Mesenchymal stem cell (in vitro differentiated cells and primary cell): Measurements from ENCODE around the gene SDK2.

Experiments used
- DNase-seq: peaks from one replicate; pipeline ENCODE4 v3.0.0-alpha.2; 2013
- H2AFZ ChIP-seq: one replicate; pipeline ENCODE4 v1.6.1; 2013; ENCODE audit warnings: low read depth, mild to moderate bottlenecking, control low read depth, inconsistent platforms, low read length, moderate library complexity
- H2AK5ac ChIP-seq: 2 replicates; pipeline ENCODE4 v1.6.1; 2013; ENCODE audit warnings: low read length, moderate library complexity, mild to moderate bottlenecking, inconsistent platforms; ENCODE audit not compliant: severe bottlenecking
- H2BK120ac ChIP-seq: one replicate; pipeline ENCODE4 v1.6.1; 2013; ENCODE audit warnings: low read depth, mild to moderate bottlenecking, inconsistent platforms, low read length, moderate library complexity
- H2BK12ac ChIP-seq, 2 experiments: one replicate each; pipeline ENCODE4 v1.6.1; 2013; ENCODE audit warnings: inconsistent platforms in 2 of 2, low read length in 2 of 2, mild to moderate bottlenecking in 2 of 2, moderate library complexity in 2 of 2, control low read depth in 1 of 2
- H2BK15ac ChIP-seq: one replicate; pipeline ENCODE4 v1.6.1; 2013; ENCODE audit warnings: mild to moderate bottlenecking, low read depth, inconsistent platforms; ENCODE audit not compliant: poor library complexity, severe bottlenecking
- H2BK5ac ChIP-seq: 2 replicates; pipeline ENCODE4 v1.6.1; 2013; ENCODE audit warnings: low read depth, mild to moderate bottlenecking, low read length, control low read depth, inconsistent platforms; ENCODE audit not compliant: poor library complexity, severe bottlenecking
- H3K14ac ChIP-seq, 2 experiments: one replicate each; pipeline ENCODE4 v1.6.1; 2013; ENCODE audit warnings: inconsistent platforms in 2 of 2, low read length in 2 of 2, control low read depth in 1 of 2, mild to moderate bottlenecking in 1 of 2, moderate library complexity in 1 of 2
- H3K18ac ChIP-seq, 2 experiments: one replicate each; pipeline ENCODE4 v1.6.1; 2013; ENCODE audit warnings: inconsistent platforms in 2 of 2, low read length in 2 of 2, control low read depth in 1 of 2, low read depth in 1 of 2, mild to moderate bottlenecking in 1 of 2
- H3K23ac ChIP-seq, 2 experiments: one replicate each; pipeline ENCODE4 v1.6.1; 2013; ENCODE audit warnings: inconsistent platforms in 2 of 2, low read length in 2 of 2, mild to moderate bottlenecking in 2 of 2, moderate library complexity in 2 of 2, control low read depth in 1 of 2
- H3K27ac ChIP-seq: 2 replicates; pipeline ENCODE4 v1.5.1; 2013; ENCODE audit warnings: mild to moderate bottlenecking, moderate library complexity, low read length, control low read depth, inconsistent platforms; ENCODE audit not compliant: poor library complexity, severe bottlenecking
- H3K27me3 ChIP-seq, 2 experiments: 2 replicates each; pipeline versions ENCODE4 v1.6.1 to v1.7.0; 2013; ENCODE audit warnings: low read length in 2 of 2, mild to moderate bottlenecking in 2 of 2, moderate library complexity in 2 of 2, control low read depth in 1 of 2, inconsistent platforms in 1 of 2; ENCODE audit not compliant: control insufficient read depth in 1 of 2, insufficient read depth in 1 of 2
- H3K36me3 ChIP-seq, 2 experiments: 2 replicates each; pipeline versions ENCODE4 v1.6.1 to v1.7.0; 2013; ENCODE audit warnings: low read length in 2 of 2, control low read depth in 1 of 2, inconsistent platforms in 1 of 2, low read depth in 1 of 2, mild to moderate bottlenecking in 1 of 2; ENCODE audit not compliant: insufficient read depth in 2 of 2, control insufficient read depth in 1 of 2
- H3K4ac ChIP-seq, 2 experiments: one replicate each; pipeline ENCODE4 v1.6.1; 2013; ENCODE audit warnings: inconsistent platforms in 2 of 2, low read length in 2 of 2, mild to moderate bottlenecking in 2 of 2, moderate library complexity in 2 of 2, control low read depth in 1 of 2, low read depth in 1 of 2
- H3K4me1 ChIP-seq: 2 replicates; pipeline ENCODE4 v1.6.1; 2013; ENCODE audit warnings: low read depth, low read length, control low read depth; ENCODE audit not compliant: control insufficient read depth, insufficient read depth
- H3K4me2 ChIP-seq: 2 replicates; pipeline ENCODE4 v1.6.1; 2013; ENCODE audit warnings: low read length, mild to moderate bottlenecking, inconsistent platforms; ENCODE audit not compliant: poor library complexity, severe bottlenecking
- H3K4me3 ChIP-seq, 2 experiments: 2 replicates each; pipeline versions ENCODE4 v1.5.1 to v1.7.0; 2013; ENCODE audit warnings: low read length in 2 of 2, mild to moderate bottlenecking in 2 of 2, control low read depth in 1 of 2, low read depth in 1 of 2; ENCODE audit not compliant: insufficient read depth in 1 of 2
- H3K79me1 ChIP-seq: replicated peaks from 2 replicates; pipeline ENCODE4 v1.6.1; 2013; ENCODE audit warnings: mild to moderate bottlenecking, control low read depth, low read length, inconsistent platforms; ENCODE audit not compliant: poor library complexity, severe bottlenecking
- H3K9ac ChIP-seq: 2 replicates; pipeline ENCODE4 v1.7.0; 2013; ENCODE audit warnings: mild to moderate bottlenecking, low read length, moderate library complexity
- H3K9me3 ChIP-seq: 2 replicates; pipeline ENCODE4 v1.7.0; 2013; ENCODE audit warnings: mild to moderate bottlenecking, low read length; ENCODE audit not compliant: control insufficient read depth
- H4K8ac ChIP-seq: one replicate; pipeline ENCODE4 v1.6.1; 2013; ENCODE audit warnings: inconsistent platforms, mild to moderate bottlenecking, low read length, moderate library complexity
- H4K91ac ChIP-seq: one replicate; pipeline ENCODE4 v1.6.1; 2013; ENCODE audit warnings: mild to moderate bottlenecking, low read length, inconsistent platforms
- WGBS: methylation state at CpG from one replicate; pipeline ENCODE4 v1.1.7; 2013; ENCODE audit warnings: mixed read lengths; 5-methylcytosine and 5-hydroxymethylcytosine counted together

Gene SDK2

DNA sequence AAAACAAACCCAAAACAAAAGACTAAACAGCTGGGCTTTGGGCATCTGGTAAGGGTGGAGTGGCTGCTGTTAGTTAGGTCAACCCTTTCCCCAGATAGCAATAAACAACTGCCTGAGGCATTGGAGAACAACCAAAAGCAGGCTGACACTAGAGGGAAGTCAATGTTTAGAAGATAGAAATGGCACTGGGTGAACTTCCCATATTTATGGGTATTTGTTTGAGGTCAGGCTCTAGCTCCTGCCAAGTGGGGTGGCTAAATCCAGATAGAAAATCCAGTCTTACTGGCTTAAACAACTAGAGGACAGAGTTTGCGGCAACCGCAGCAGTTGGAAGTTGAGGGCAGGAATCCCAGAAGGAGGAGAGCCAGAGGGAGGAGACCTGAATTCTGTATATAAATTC lies 79.4 kb downstream of the SDK2 start:
- Histone ChIP-seq H3K18ac (no peak overlapping the region), H2BK120ac (no peak overlapping the region), H3K79me1 (no peaks in the 10 kb centered on the region), H2BK12ac (no peak overlapping the region), H2BK15ac (no peak overlapping the region), H3K14ac (no peak overlapping the region), H2BK5ac (no peak overlapping the region), H3K9ac (no peak overlapping the region), H3K4me2 (no peak overlapping the region), H2AK5ac (no peak overlapping the region), H4K8ac (no peak overlapping the region), H3K27me3 (peaks cover 2 to 38% of the 10 kb centered on the region in 2 experiments), H3K9me3 (no peaks in the 10 kb centered on the region), H2AFZ (no peak overlapping the region), H4K91ac (no peak overlapping the region), H3K4ac (no peak overlapping the region), H3K27ac (no peak overlapping the region), H3K23ac (no peak overlapping the region), H3K4me3 (no peak overlapping the region), H3K36me3 (no peaks in the 10 kb centered on the region), H3K4me1 (no peaks in the 10 kb centered on the region)
- DNase-seq, result peak; percentile 1
- WGBS, result 92% methylated on average over 2 of the region's 2 CpGs

DNA sequence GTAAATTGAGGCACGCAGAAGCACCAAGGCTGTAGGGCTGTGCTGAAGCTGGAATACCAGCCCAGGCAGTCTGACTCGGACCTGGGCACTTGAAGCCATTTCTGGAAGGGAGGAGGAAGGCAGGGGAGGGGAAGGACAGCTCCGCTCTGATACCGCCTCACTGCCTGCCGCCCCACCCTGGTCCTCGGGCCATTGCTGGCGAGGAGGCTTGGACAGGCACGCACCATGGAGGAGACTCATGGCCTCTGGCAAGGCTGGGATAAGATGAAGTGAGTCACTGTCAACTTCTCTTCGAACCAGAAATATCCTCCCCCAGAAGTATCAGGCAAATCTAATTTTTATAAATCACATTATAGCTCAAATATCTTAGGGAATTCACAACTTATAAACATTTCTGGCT lies 81.3 kb downstream of the SDK2 start:
- no peak overlapping the region for H4K91ac ChIP-seq
- WGBS, result 91% methylated on average over 8 of the region's 9 CpGs

DNA sequence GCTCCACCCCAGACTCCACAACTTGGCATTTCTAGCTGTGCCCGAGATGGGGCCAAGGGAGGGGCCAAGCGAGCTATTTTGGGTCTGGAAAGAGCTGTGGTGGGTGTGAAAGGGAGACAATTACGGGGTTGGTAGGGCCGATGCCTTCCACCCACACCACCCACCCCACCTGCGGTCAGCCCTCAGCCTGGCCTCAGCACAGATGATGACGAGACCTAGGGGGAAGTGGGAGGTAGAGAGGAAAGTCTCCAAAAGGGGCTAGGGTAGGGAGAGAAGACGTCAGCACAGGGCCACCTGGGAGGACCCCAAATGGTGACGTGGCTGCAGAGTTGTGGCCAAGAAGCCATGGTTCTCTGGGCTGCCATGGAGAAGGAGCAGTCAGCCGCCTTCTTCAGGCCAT lies 83.1 kb downstream of the SDK2 start:
- Histone ChIP-seq H3K4ac (no peak overlapping the region), H4K8ac (no peak overlapping the region), H2BK15ac (no peak overlapping the region), H3K4me1 (no peaks in the 10 kb centered on the region), H2BK120ac (no peak overlapping the region), H3K18ac (no peak overlapping the region), H3K23ac (no peak overlapping the region), H3K27ac (no peak overlapping the region), H3K4me3 (no peak overlapping the region), H4K91ac (no peak overlapping the region), H2AK5ac (no peak overlapping the region), H3K79me1 (no peaks in the 10 kb centered on the region), H3K36me3 (no peaks in the 10 kb centered on the region), H2AFZ (no peak overlapping the region), H3K27me3 (peaks cover 5 to 52% of the 10 kb centered on the region in 2 experiments), H3K9me3 (no peaks in the 10 kb centered on the region), H2BK12ac (no peak overlapping the region), H3K9ac (no peak overlapping the region), H3K14ac (no peak overlapping the region), H3K4me2 (no peak overlapping the region), H2BK5ac (no peak overlapping the region)
- no peak for DNase-seq
- WGBS, result 76% methylated on average over 4 of the region's 9 CpGs

More for the DNA sequence above, 81.3 kb downstream of the SDK2 start:
- no peak for DNase-seq
- no peak overlapping the region for H3K9ac ChIP-seq
- H2BK12ac ChIP-seq, result no peak overlapping the region
- H3K14ac ChIP-seq, result no peak overlapping the region
- peaks cover 5 to 35% of the 10 kb centered on the region in 2 experiments for H3K27me3 ChIP-seq
- no peak overlapping the region for H3K27ac ChIP-seq
- no peaks in the 10 kb centered on the region for H3K4me1 ChIP-seq
- no peak overlapping the region for H3K4ac ChIP-seq
- no peaks in the 10 kb centered on the region for H3K36me3 ChIP-seq
- H3K23ac ChIP-seq, result no peak overlapping the region
- H2AFZ ChIP-seq, result no peak overlapping the region
- no peak overlapping the region for H2BK5ac ChIP-seq
- no peak overlapping the region for H3K4me3 ChIP-seq
- no peak overlapping the region for H2BK120ac ChIP-seq
- no peak overlapping the region for H3K18ac ChIP-seq
- no peak overlapping the region for H2AK5ac ChIP-seq
- H3K79me1 ChIP-seq, result no peaks in the 10 kb centered on the region
- H4K8ac ChIP-seq, result no peak overlapping the region
- no peaks in the 10 kb centered on the region for H3K9me3 ChIP-seq
- no peak overlapping the region for H3K4me2 ChIP-seq
- H2BK15ac ChIP-seq, result no peak overlapping the region

DNA sequence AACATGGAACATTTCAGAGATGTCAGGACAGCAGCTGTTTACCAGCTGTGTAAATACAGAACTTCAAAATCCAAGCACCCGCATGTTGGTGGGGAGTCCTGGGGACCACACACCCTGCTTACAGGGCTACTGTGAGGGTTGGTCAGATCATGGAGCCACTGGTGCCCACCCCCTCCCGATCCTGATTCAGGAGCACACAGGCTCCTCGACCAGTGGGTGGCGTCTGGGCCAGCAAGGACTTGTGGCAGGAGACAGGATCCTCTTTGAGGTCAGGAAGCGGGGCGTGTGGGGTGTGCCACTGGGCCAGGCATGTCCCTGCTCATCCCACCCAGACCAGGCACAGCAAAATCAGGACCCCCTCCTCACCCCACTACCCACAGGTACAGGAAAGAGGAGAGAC lies 83.6 kb downstream of the SDK2 start:
- Histone ChIP-seq H3K14ac (no peak overlapping the region), H4K91ac (no peak overlapping the region), H2AK5ac (no peak overlapping the region), H3K36me3 (no peaks in the 10 kb centered on the region), H3K23ac (no peak overlapping the region), H3K4me2 (no peak overlapping the region), H2BK5ac (no peak overlapping the region), H3K18ac (no peak overlapping the region), H4K8ac (no peak overlapping the region), H3K27ac (no peak overlapping the region), H3K4me1 (no peaks in the 10 kb centered on the region), H3K27me3 (peaks cover 8 to 56% of the 10 kb centered on the region in 2 experiments), H2BK12ac (no peak overlapping the region), H3K9ac (no peak overlapping the region), H2AFZ (no peak overlapping the region), H3K4me3 (no peak overlapping the region), H2BK15ac (no peak overlapping the region), H3K79me1 (no peaks in the 10 kb centered on the region), H2BK120ac (no peak overlapping the region), H3K4ac (no peak overlapping the region), H3K9me3 (no peaks in the 10 kb centered on the region)
- WGBS, result 76% methylated on average over 6 of the region's 6 CpGs
- DNase-seq, result no peak
